ENCODE results near the gene ZBP1. TPM values are rescaled to one million over a fixed set of nuclear protein-coding genes. Genes with fewer than 3 reads are reported as not detected.

Gene ZBP1
- not detected in 2 replicates for total RNA-seq

GRCh38 chr20:57620274-57620990 is at the start of gene ZBP1:
ZBP1 (minus strand) TSS chr20:57620426; CDS start chr20:57620295, 131 bp downstream.

GRCh38 chr20:57560554-57561355 is 59.5 kb downstream of the ZBP1 start, which contains the start of gene PCK1:
PCK1 (plus strand) TSS chr20:57561110; CDS start chr20:57561412, 302 bp downstream.

Other genes with a start within 250 kb of the ZBP1 start
- 5.2 and 5.7 TPM in 2 replicates for gene RBM38, start 229.0 kb downstream of the ZBP1 start, total RNA-seq
- gene CTCFL, start 95.3 kb downstream of the ZBP1 start, total RNA-seq: not detected in 2 replicates
- gene PCK1, start 59.3 kb downstream of the ZBP1 start, total RNA-seq: not detected in 2 replicates
- gene PMEPA1, start 89.6 kb upstream of the ZBP1 start, total RNA-seq: not detected in 2 replicates

All from myometrial cell (primary cell).